Astrocyte of the cerebellum (primary cell): ENCODE results near the gene ABCC1.
"Not testable (repeated sequence)": the region's sequence is repeated elsewhere in the genome, so short reads cannot be mapped to it uniquely, and the experiment has no call there.

ENCODE experiments used
- DNase-seq: peaks from one replicate; pipeline ENCODE4 v3.0.0-alpha.2; 2011; ENCODE audit warnings: low read depth
- H3K4me3 ChIP-seq: 2 replicates; pipeline ENCODE4 v1.5.1; 2011; ENCODE audit warnings: mild to moderate bottlenecking, low read depth, low read length, moderate library complexity
- CTCF ChIP-seq: IDR thresholded peaks from 2 replicates; pipeline ENCODE4 v1.5.1; 2012; ENCODE audit warnings: low read length, low read depth, moderate library complexity, mild to moderate bottlenecking; ENCODE audit errors: missing control alignments
- in situ Hi-C: cut with HindIII; loops from 2 replicates; pipeline ENCODE4 v1.10.0; 2017; ENCODE audit warnings: low sequenced_read_pairs

ABCC1 gene

GRCh38 chr16:15981382-15981781 lies 32.0 kb downstream of the ABCC1 start:
- DNase-seq = no peak
- in situ Hi-C loops = loop anchor here (25.0 kb wide), 1 partner anchor 94 kb away; the partner anchor contains the start of gene CEP20
- no peak for TF ChIP-seq CTCF

GRCh38 chr16:15982194-15982915 lies 32.9 kb downstream of the ABCC1 start:
- in situ Hi-C loops = loop anchor here (25.0 kb wide), 1 partner anchor 95 kb away; the partner anchor contains the start of gene CEP20
- not testable (repeated sequence) for H3K4me3 ChIP-seq, DNase-seq

More at GRCh38 chr16:15981382-15981781, 32.0 kb downstream of the ABCC1 start:
- no peak overlapping the region for H3K4me3 ChIP-seq

- no peak for TF ChIP-seq CTCF
- H3K4me3 ChIP-seq = no peak overlapping the region
- in situ Hi-C loops = loop anchor here (25.0 kb wide), 1 partner anchor 97 kb away; the partner anchor contains the start of gene CEP20
- no peak for DNase-seq
Observed at GRCh38 chr16:15983898-15984297, 34.5 kb downstream of the ABCC1 start.

- no peak overlapping the region for H3K4me3 ChIP-seq
- in situ Hi-C loops = loop anchor here (5.0 to 25.0 kb wide), 2 partner anchors 47 to 98 kb away; partner anchors contain the start of gene CEP20
- no peak for TF ChIP-seq CTCF
- DNase-seq = no peak
Observed at GRCh38 chr16:15985144-15985543, 35.7 kb downstream of the ABCC1 start.

- TF ChIP-seq CTCF = no peak
- no peak overlapping the region for H3K4me3 ChIP-seq
- DNase-seq = no peak
- in situ Hi-C loops = loop anchor here (5.0 to 25.0 kb wide), 2 partner anchors 46 to 99 kb away; partner anchors contain the start of gene CEP20
Observed at GRCh38 chr16:15986261-15986660, 36.8 kb downstream of the ABCC1 start.

- DNase-seq = no peak
- in situ Hi-C loops = loop anchor here (5.0 to 25.0 kb wide), 2 partner anchors 44 to 101 kb away; partner anchors contain the start of gene CEP20
- TF ChIP-seq CTCF = no peak
- H3K4me3 ChIP-seq = no peak overlapping the region
Observed at GRCh38 chr16:15988268-15989013, 39.0 kb downstream of the ABCC1 start.

- in situ Hi-C loops = loop anchor here (25.0 kb wide), 1 partner anchor 104 kb away; the partner anchor contains the start of gene CEP20
- no peak overlapping the region for H3K4me3 ChIP-seq
- DNase-seq = no peak
- TF ChIP-seq CTCF = no peak
Observed at GRCh38 chr16:15990902-15991301, 41.5 kb downstream of the ABCC1 start.
